ENCODE measurements around the gene RAB3GAP2.
"Not testable (repeated sequence)": the region's sequence is repeated elsewhere in the genome, so short reads cannot be mapped to it uniquely, and the experiment has no call there.

Gene RAB3GAP2

DNA sequence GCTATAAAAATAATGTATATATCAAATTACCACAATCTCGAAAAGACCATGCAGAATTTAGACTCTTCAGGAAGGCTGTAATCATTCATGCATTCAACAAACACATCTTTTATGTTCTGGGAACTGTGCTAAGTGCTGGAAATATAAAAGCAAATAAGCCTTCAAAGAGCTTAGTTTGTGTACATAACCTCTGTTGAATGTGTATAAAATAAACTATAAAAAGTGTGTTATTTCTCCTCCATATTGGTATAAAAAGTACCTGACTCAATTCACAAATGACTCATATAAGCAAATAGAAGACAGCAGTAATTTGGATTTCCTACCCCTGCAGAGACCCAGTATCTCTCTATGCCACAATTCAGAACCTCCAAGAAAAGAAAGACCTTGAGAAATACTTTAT, 36.8 kb downstream of the RAB3GAP2 start:
- Histone ChIP-seq H3K4me1 (ENCODE audit: insufficient read depth, low read length) (no peaks in the 10 kb centered on the region), H3K9me3 (ENCODE audit: low read length) (no peaks in the 10 kb centered on the region), H3K9ac (ENCODE audit: low read length) (no peak overlapping the region), H3K27me3 (ENCODE audit: control insufficient read depth in 1 of 2, insufficient read depth in 2 of 2, low read length in 2 of 2) (no peaks in the 10 kb centered on the region), H3K27ac (ENCODE audit: low read depth, low read length) (no peak overlapping the region), H3K36me3 (ENCODE audit: insufficient read depth, low read length) (no peaks in the 10 kb centered on the region), H3K4me3 (ENCODE audit: low read depth in 1 of 2, low read length in 2 of 2) (no peak overlapping the region)

DNA sequence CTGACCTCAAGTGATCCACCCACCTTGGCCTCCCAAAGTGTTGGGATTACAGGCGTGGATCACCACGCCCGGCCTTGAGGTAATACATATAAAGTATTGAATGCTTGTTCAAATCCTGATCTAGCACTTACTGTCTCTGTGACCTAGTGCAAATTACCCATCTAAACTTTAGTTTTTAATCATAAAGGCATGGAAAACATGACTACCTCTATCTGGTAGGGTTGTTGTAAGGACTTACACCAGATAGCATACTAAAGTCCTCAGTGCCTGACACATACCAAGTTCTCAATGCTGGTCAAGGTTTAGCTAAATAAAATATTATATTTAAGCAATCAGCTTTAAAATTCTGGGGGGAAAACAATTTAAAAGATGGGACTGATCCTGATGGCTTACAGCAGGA, 38.3 kb downstream of the RAB3GAP2 start:
- H3K9me3 ChIP-seq (ENCODE audit: low read length) = no peaks in the 10 kb centered on the region
- H3K9ac ChIP-seq (ENCODE audit: low read length) = no peak overlapping the region

DNA sequence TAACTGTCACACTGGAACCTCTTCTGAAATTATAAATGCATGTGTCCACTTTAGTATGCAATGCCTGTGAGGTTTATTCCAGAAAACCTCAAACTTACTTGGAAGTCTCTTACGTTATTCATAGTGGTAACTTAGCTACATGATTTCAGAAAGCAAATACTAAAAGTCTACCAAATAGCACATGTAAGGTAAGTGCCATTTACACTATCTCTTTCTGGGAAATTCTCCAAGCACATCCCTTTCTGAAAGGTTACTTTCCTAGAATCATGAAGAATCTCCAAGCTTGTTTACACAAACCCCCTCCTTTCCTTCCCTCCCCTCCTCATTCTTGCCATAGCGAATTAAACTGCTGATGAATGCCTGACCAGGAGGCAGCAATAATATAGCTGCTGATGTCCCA, 42.5 kb downstream of the RAB3GAP2 start:
- Histone ChIP-seq H3K27ac (ENCODE audit: low read depth, low read length) (no peak overlapping the region), H3K36me3 (ENCODE audit: insufficient read depth, low read length) (no peaks in the 10 kb centered on the region), H3K27me3 (ENCODE audit: control insufficient read depth in 1 of 2, insufficient read depth in 2 of 2, low read length in 2 of 2) (no peaks in the 10 kb centered on the region), H3K4me3 (ENCODE audit: low read depth in 1 of 2, low read length in 2 of 2) (no peak overlapping the region), H3K4me1 (ENCODE audit: insufficient read depth, low read length) (peaks cover 36% of the 10 kb centered on the region), H3K9me3 (ENCODE audit: low read length) (no peaks in the 10 kb centered on the region), H3K9ac (ENCODE audit: low read length) (no peak overlapping the region)

More for the DNA sequence above, 38.3 kb downstream of the RAB3GAP2 start:
- Histone ChIP-seq H3K27me3 (ENCODE audit: control insufficient read depth in 1 of 2, insufficient read depth in 2 of 2, low read length in 2 of 2) (no peaks in the 10 kb centered on the region), H3K27ac (ENCODE audit: low read depth, low read length) (no peak overlapping the region), H3K4me3 (ENCODE audit: low read depth in 1 of 2, low read length in 2 of 2) (no peak overlapping the region), H3K36me3 (ENCODE audit: insufficient read depth, low read length) (no peaks in the 10 kb centered on the region), H3K4me1 (ENCODE audit: insufficient read depth, low read length) (peaks cover 7% of the 10 kb centered on the region)

DNA sequence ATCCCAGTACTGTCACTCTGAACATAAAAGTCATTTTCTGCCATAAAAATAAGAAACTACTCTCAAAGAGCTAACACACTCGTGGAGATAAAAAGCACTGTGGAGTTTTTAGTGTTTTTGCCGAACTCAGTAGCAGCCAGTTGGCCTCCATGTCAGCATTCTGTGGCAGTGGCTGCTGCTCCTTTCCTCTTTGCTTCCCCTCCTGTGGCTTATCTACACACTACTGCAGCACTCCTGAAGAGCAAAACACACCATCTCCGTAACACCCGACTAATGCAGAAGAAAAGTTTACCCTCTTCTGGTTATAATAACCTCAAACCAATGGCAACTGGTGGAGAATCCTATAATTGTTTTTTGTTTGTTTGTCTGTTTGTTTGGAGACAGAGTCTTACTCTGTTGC, 44.9 kb downstream of the RAB3GAP2 start:
- peaks cover 39% of the 10 kb centered on the region for H3K4me1 ChIP-seq (ENCODE audit: insufficient read depth, low read length)
- no peak overlapping the region for H3K4me3 ChIP-seq (ENCODE audit: low read depth in 1 of 2, low read length in 2 of 2)
- no peak overlapping the region for H3K9ac ChIP-seq (ENCODE audit: low read length)
- H3K36me3 ChIP-seq (ENCODE audit: insufficient read depth, low read length) = no peaks in the 10 kb centered on the region
- no peak overlapping the region for H3K27ac ChIP-seq (ENCODE audit: low read depth, low read length)
- H3K9me3 ChIP-seq (ENCODE audit: low read length) = no peaks in the 10 kb centered on the region
- no peaks in the 10 kb centered on the region for H3K27me3 ChIP-seq (ENCODE audit: control insufficient read depth in 1 of 2, insufficient read depth in 2 of 2, low read length in 2 of 2)

DNA sequence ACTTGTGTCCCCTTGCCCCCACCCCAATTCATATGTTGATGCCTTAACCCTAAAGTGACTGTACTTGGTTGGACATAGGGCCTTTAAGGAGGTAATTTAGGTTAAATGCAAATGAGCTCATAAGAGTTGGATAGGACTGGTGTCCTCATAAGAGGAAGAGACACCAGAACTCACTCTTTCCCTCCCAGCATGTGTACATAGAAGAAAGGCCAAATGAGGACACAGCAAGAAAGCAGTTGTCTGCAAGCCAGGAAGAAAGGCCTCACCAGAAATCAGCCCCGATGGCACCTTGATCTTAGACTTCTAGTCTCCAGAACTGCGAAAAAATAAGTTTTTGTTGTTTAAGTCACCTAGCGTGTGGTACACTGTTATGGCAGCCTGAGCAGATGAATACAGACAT, 45.5 kb downstream of the RAB3GAP2 start:
- Histone ChIP-seq H3K9me3 (ENCODE audit: low read length) (no peaks in the 10 kb centered on the region), H3K36me3 (ENCODE audit: insufficient read depth, low read length) (no peaks in the 10 kb centered on the region), H3K9ac (ENCODE audit: low read length) (no peak overlapping the region), H3K4me3 (ENCODE audit: low read depth in 1 of 2, low read length in 2 of 2) (no peak overlapping the region), H3K27me3 (ENCODE audit: control insufficient read depth in 1 of 2, insufficient read depth in 2 of 2, low read length in 2 of 2) (no peaks in the 10 kb centered on the region), H3K27ac (ENCODE audit: low read depth, low read length) (no peak overlapping the region), H3K4me1 (ENCODE audit: insufficient read depth, low read length) (peaks cover 39% of the 10 kb centered on the region)

DNA sequence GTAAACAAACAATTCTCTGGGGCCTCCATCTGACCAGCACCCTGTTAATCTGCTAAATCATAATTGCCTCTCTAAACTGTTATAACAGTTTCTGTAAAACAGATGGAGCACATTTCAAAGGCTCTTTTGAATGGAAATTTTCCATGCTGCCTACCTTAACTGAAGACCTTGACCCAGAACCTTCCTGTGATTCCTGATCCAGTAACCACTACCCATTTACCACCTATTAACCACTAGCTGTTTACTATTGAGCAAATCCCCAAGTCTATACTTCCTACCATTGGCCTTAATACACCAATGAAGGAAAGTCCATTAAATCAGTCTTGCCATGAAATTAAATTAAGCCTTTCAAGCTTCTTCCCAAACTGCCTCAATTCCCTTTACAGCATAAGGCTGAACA, 46.3 kb downstream of the RAB3GAP2 start:
- Histone ChIP-seq H3K27me3 (ENCODE audit: control insufficient read depth in 1 of 2, insufficient read depth in 2 of 2, low read length in 2 of 2) (no peaks in the 10 kb centered on the region), H3K4me1 (ENCODE audit: insufficient read depth, low read length) (peaks cover 39% of the 10 kb centered on the region), H3K9me3 (ENCODE audit: low read length) (no peaks in the 10 kb centered on the region), H3K27ac (ENCODE audit: low read depth, low read length) (no peak overlapping the region), H3K9ac (ENCODE audit: low read length) (no peak overlapping the region), H3K4me3 (ENCODE audit: low read depth in 1 of 2, low read length in 2 of 2) (no peak overlapping the region), H3K36me3 (ENCODE audit: insufficient read depth, low read length) (no peaks in the 10 kb centered on the region)

DNA sequence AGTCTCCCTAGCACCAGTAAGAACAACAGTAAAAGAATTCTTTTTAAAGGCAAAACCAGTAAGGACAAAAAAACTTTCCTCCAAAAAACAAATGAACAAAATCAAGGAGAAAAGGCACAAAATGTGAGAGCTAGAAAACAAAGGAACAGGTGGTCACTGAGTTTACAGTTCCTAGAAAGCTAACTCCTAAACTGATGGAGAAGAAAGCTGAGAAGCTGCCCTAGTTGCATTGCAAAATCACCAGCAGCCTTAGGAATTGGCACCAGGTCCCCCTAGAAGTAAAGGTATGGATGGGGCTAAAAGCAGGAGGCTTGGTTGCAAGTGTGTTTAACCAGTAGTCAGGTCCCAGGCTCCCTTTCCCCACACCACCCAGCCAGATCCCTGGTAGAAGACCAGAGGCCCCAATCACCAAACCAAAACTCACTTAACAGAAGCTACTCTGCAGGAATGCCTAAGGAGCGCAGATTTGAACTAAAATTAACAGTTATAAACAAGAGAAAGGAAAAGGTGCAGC, 47.6 kb downstream of the RAB3GAP2 start:
- Histone ChIP-seq H3K9me3 (ENCODE audit: low read length) (no peaks in the 10 kb centered on the region), H3K4me3 (ENCODE audit: low read depth in 1 of 2, low read length in 2 of 2) (no peak overlapping the region), H3K9ac (ENCODE audit: low read length) (no peak overlapping the region), H3K27me3 (ENCODE audit: control insufficient read depth in 1 of 2, insufficient read depth in 2 of 2, low read length in 2 of 2) (no peaks in the 10 kb centered on the region), H3K4me1 (ENCODE audit: insufficient read depth, low read length) (peaks cover 32% of the 10 kb centered on the region), H3K27ac (ENCODE audit: low read depth, low read length) (no peak overlapping the region), H3K36me3 (ENCODE audit: insufficient read depth, low read length) (no peaks in the 10 kb centered on the region)

DNA sequence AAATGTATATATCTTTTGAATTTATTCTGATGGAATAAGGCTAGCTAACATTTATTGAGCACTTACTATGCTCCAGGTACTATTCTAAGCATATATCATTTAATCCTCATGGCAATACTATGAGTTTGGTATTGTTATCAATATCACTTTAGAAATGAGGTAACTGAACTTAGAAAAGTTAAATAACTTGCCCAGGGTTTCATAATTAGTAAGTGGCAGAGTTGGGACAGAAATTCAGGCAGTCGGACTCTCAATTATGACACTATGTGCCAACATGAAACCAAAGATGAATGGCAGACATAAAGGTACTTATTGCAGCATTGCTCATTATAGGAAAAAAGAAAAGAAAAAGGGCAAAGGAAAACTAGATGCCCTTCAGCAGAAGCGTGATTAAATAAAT, 48.2 kb downstream of the RAB3GAP2 start:
- Histone ChIP-seq H3K9me3 (ENCODE audit: low read length) (no peaks in the 10 kb centered on the region), H3K4me3 (ENCODE audit: low read depth in 1 of 2, low read length in 2 of 2) (no peak overlapping the region), H3K9ac (ENCODE audit: low read length) (no peak overlapping the region), H3K27me3 (ENCODE audit: control insufficient read depth in 1 of 2, insufficient read depth in 2 of 2, low read length in 2 of 2) (no peaks in the 10 kb centered on the region), H3K36me3 (ENCODE audit: insufficient read depth, low read length) (no peaks in the 10 kb centered on the region), H3K27ac (ENCODE audit: low read depth, low read length) (no peak overlapping the region), H3K4me1 (ENCODE audit: insufficient read depth, low read length) (peaks cover 32% of the 10 kb centered on the region)

DNA sequence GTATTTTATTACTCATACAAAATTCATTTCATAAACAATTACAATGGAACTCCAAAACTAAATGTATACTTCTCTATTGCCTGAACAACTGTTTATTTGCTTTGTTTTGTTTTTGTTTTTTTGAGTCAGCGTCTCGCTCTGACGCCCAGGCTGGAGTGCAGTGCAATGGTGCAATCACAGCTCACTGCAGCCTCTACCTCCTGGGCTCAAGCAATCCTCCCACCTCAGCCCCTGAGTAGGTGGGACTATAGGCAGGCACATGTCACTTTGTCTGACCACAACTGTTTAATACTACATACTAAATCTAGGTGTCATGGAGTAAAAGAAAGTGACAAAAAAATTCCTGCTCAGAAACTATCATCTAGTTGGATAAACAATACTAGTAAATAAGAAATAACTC, 49.3 kb downstream of the RAB3GAP2 start:
- Histone ChIP-seq H3K27ac (ENCODE audit: low read depth, low read length) (no peak overlapping the region), H3K9ac (ENCODE audit: low read length) (no peak overlapping the region), H3K27me3 (ENCODE audit: control insufficient read depth in 1 of 2, insufficient read depth in 2 of 2, low read length in 2 of 2) (no peaks in the 10 kb centered on the region), H3K4me1 (ENCODE audit: insufficient read depth, low read length) (peaks cover 32% of the 10 kb centered on the region), H3K4me3 (ENCODE audit: low read depth in 1 of 2, low read length in 2 of 2) (no peak overlapping the region), H3K9me3 (ENCODE audit: low read length) (no peaks in the 10 kb centered on the region), H3K36me3 (ENCODE audit: insufficient read depth, low read length) (no peaks in the 10 kb centered on the region)

DNA sequence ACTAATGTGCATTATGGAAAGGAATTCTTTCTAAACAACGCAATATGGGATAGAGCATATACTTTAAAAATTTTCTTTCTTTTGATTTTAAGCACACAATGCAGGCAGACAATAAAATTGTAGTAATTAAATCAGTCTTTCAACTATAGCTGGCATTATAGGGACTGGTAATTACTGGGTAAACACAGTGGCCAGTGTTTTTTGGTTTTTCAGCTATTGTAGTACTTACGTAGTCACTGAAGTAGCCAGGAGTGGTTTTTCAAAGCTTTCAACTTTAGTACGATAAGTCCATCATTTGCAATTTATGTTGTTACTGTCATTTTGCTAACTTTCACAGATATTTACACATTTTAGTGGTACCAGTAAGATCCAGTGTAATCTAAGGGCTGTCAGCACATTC, 50.6 kb downstream of the RAB3GAP2 start:
- H3K9ac ChIP-seq (ENCODE audit: low read length) = no peak overlapping the region
- no peaks in the 10 kb centered on the region for H3K27me3 ChIP-seq (ENCODE audit: control insufficient read depth in 1 of 2, insufficient read depth in 2 of 2, low read length in 2 of 2)
- no peak overlapping the region for H3K4me3 ChIP-seq (ENCODE audit: low read depth in 1 of 2, low read length in 2 of 2)
- H3K4me1 ChIP-seq (ENCODE audit: insufficient read depth, low read length) = peaks cover 22% of the 10 kb centered on the region
- no peaks in the 10 kb centered on the region for H3K36me3 ChIP-seq (ENCODE audit: insufficient read depth, low read length)
- no peaks in the 10 kb centered on the region for H3K9me3 ChIP-seq (ENCODE audit: low read length)
- no peak overlapping the region for H3K27ac ChIP-seq (ENCODE audit: low read depth, low read length)

DNA sequence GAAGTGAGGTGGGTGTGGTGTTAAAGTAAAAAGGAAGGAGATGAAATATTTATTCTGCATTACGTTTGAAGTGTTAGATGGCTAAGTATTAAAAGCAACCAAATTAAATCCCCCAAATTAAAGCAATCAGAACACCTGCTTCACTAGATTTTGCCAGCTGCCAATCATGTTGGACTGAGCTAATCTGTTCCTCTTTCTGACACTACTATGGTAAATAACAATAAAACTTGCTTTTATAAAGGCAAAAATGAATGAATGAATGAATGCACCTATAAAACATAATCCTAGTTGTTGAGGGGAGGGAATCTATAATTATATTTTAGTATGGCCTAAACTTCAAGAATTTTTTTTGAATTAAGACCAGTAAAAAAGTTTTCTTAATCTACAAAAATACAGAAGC, 51.0 kb downstream of the RAB3GAP2 start:
- Histone ChIP-seq H3K27ac (ENCODE audit: low read depth, low read length) (no peak overlapping the region), H3K27me3 (ENCODE audit: control insufficient read depth in 1 of 2, insufficient read depth in 2 of 2, low read length in 2 of 2) (no peaks in the 10 kb centered on the region), H3K9ac (ENCODE audit: low read length) (no peak overlapping the region), H3K4me1 (ENCODE audit: insufficient read depth, low read length) (peaks cover 18% of the 10 kb centered on the region), H3K9me3 (ENCODE audit: low read length) (no peaks in the 10 kb centered on the region), H3K36me3 (ENCODE audit: insufficient read depth, low read length) (no peaks in the 10 kb centered on the region), H3K4me3 (ENCODE audit: low read depth in 1 of 2, low read length in 2 of 2) (no peak overlapping the region)

DNA sequence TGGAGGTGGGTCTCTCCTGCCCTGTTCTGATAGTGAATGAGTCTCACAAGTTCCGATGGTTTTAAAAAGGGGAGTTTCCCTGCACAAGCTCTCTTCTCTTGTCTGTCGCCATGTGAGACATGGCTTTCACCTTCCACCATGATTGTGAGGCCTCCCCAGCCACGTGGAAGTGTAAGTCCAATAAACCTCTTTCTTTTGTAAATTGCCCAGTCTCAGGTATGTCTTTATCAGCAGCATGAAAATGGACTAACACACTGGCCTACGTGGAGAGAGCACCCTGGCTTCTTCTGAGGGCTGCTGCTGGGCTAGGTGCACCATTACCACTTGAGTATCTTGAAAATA, 51.6 kb downstream of the RAB3GAP2 start:
- H3K36me3 ChIP-seq (ENCODE audit: insufficient read depth, low read length); H3K27me3 ChIP-seq (ENCODE audit: control insufficient read depth in 1 of 2, insufficient read depth in 2 of 2, low read length in 2 of 2); H3K9ac ChIP-seq (ENCODE audit: low read length); H3K4me3 ChIP-seq (ENCODE audit: low read depth in 1 of 2, low read length in 2 of 2); H3K27ac ChIP-seq (ENCODE audit: low read depth, low read length); H3K9me3 ChIP-seq (ENCODE audit: low read length): not testable (repeated sequence)
- peaks cover 12% of the 10 kb centered on the region for H3K4me1 ChIP-seq (ENCODE audit: insufficient read depth, low read length)
